ENCODE measurements around the gene CDH8. TPM values are rescaled to one million over a fixed set of nuclear protein-coding genes. Genes with fewer than 3 reads are reported as not detected.

Gene CDH8
- total and polyA plus RNA-seq, 2 of the 4 experiments (the other 2 are of a cell fraction), result not detected

DNA sequence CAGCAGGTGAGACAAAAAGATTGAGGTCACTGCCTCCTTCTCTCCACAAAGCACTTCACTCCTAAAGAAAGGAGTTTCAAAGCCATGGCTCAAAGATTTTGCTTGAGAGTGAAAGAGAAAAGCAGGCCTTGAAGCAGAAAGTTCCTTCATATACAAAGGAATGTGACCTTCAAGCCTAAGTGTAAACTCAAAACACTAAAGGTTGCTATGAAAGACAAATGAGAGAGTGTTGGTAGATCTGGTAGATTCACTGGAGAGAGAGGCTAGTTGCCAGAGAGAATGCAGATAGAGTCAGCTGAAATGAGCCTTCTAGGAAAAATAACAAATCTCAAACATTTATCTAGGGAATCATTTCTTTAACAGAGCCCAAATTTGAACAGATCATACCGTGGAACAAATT lies 305.2 kb downstream of the CDH8 start:
- TF ChIP-seq POLR2A (IDR thresholded peaks at IDR 0.05; ENCODE audit: low read depth, low read length) (no peak), MAFK (IDR thresholded peaks at IDR 0.05; ENCODE audit: low read depth, low read length) (no peak), RAD21 (IDR thresholded peaks at IDR 0.05; ENCODE audit: low read length) (no peak), RCOR1 (IDR thresholded peaks at IDR 0.05; ENCODE audit: insufficient replicate concordance, low read length) (no peak), RFX5 (IDR thresholded peaks at IDR 0.05; ENCODE audit: low read depth, low read length) (no peak), SMC3 (IDR thresholded peaks at IDR 0.05; ENCODE audit: low read depth, low read length) (no peak), CEBPB (IDR thresholded peaks at IDR 0.05; ENCODE audit: low read depth, low read length) (no peak)
- TF ChIP-seq, protein P1, sequence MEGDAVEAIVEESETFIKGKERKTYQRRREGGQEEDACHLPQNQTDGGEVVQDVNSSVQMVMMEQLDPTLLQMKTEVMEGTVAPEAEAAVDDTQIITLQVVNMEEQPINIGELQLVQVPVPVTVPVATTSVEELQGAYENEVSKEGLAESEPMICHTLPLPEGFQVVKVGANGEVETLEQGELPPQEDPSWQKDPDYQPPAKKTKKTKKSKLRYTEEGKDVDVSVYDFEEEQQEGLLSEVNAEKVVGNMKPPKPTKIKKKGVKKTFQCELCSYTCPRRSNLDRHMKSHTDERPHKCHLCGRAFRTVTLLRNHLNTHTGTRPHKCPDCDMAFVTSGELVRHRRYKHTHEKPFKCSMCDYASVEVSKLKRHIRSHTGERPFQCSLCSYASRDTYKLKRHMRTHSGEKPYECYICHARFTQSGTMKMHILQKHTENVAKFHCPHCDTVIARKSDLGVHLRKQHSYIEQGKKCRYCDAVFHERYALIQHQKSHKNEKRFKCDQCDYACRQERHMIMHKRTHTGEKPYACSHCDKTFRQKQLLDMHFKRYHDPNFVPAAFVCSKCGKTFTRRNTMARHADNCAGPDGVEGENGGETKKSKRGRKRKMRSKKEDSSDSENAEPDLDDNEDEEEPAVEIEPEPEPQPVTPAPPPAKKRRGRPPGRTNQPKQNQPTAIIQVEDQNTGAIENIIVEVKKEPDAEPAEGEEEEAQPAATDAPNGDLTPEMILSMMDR (conservative IDR thresholded peaks at IDR 0.05; ENCODE audit: low read depth, low read length), result no peak
- TF ChIP-seq, protein P2, sequence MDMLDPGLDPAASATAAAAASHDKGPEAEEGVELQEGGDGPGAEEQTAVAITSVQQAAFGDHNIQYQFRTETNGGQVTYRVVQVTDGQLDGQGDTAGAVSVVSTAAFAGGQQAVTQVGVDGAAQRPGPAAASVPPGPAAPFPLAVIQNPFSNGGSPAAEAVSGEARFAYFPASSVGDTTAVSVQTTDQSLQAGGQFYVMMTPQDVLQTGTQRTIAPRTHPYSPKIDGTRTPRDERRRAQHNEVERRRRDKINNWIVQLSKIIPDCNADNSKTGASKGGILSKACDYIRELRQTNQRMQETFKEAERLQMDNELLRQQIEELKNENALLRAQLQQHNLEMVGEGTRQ (IDR thresholded peaks at IDR 0.05; ENCODE audit: low read depth, low read length), result no peak
- H3K36me3 ChIP-seq (ENCODE audit: control insufficient read depth, insufficient read depth, low read length), result no peaks in the 10 kb centered on the region
- no peak overlapping the region for H3K56ac ChIP-seq (ENCODE audit: extremely low read depth, insufficient read depth, low read length)
- no peak overlapping the region for H3K27ac ChIP-seq (ENCODE audit: insufficient read depth, low read length)
- H4K20me1 ChIP-seq (ENCODE audit: insufficient read depth, low read length), result no peaks in the 10 kb centered on the region
- H2BK20ac ChIP-seq (ENCODE audit: low read depth, low read length), result no peak overlapping the region
- H3K4me2 ChIP-seq (ENCODE audit: low read depth, low read length), result no peak overlapping the region
- H3K18ac ChIP-seq (ENCODE audit: low read depth, low read length), result no peak overlapping the region
- H3K27me3 ChIP-seq (ENCODE audit: control insufficient read depth, insufficient read depth, low read length), result no peaks in the 10 kb centered on the region
- dilution Hi-C loops (cut with HindIII; ENCODE audit: low sequenced_read_pairs, unreplicated experiment), result no loop called here
- H3K23ac ChIP-seq (ENCODE audit: low read depth, low read length), result no peak overlapping the region
- WGBS, 2 experiments (ENCODE audit: extremely low coverage in 2 of 2, insufficient read length in 1 of 2), result no CpG with 5 or more reads among the region's 1 CpG
- no peak overlapping the region for H3K4ac ChIP-seq (ENCODE audit: low read depth, low read length)
- no peak overlapping the region for H4K5ac ChIP-seq (ENCODE audit: low read depth, low read length)
- H2AK5ac ChIP-seq (ENCODE audit: low read depth, low read length), result no peak overlapping the region
- no peak overlapping the region for H2BK5ac ChIP-seq (ENCODE audit: low read depth, low read length, poor library complexity, severe bottlenecking)
- intact Hi-C loops (cut with micrococcal nuclease), result no loop called here
- in situ Hi-C loops (cut with MboI; ENCODE audit: low sequenced_read_pairs), result no loop called here
- DNase-seq (no peak), ATAC-seq (ENCODE audit: low read depth) (no peak)
- H3K4me3 ChIP-seq (ENCODE audit: insufficient read depth, low read depth, low read length), result no peak overlapping the region
- H4K8ac ChIP-seq (ENCODE audit: low read depth in 2 of 2, low read length in 2 of 2), result no peak overlapping the region
- no TSS peak for BruUV-seq (replicated peaks)
- ChIA-PET POLR2A (ENCODE audit: unreplicated experiment) (no interaction called here), CTCF (no interaction called here)
- no peaks in the 10 kb centered on the region for H3K4me1 ChIP-seq (ENCODE audit: control insufficient read depth, insufficient read depth, low read length)
- no peak overlapping the region for H3K9ac ChIP-seq (ENCODE audit: low read depth, low read length)
- no peak overlapping the region for H4K91ac ChIP-seq (ENCODE audit: insufficient read depth, low read depth, low read length)
- no peak overlapping the region for H2BK120ac ChIP-seq (ENCODE audit: low read depth, low read length)
- no peak overlapping the region for H2BK15ac ChIP-seq (ENCODE audit: low read depth, low read length)
- H2AK9ac ChIP-seq (replicated peaks; ENCODE audit: low read depth, low read length, poor library complexity), result no peak overlapping the region
- H3K9me3 ChIP-seq (ENCODE audit: control insufficient read depth, insufficient read depth, low read length), result peaks cover 2% of the 10 kb centered on the region
- no peak overlapping the region for H2AFZ ChIP-seq (replicated peaks; ENCODE audit: low read length, poor library complexity)
- H3K9me1 ChIP-seq (ENCODE audit: insufficient read depth, low read length), result no peaks in the 10 kb centered on the region
- no peak overlapping the region for H3K14ac ChIP-seq (replicated peaks; ENCODE audit: low read depth, low read length)
- H3K79me1 ChIP-seq (ENCODE audit: low read depth in 1 of 2, low read length in 2 of 2), result no peaks in the 10 kb centered on the region
